ENCODE data around the gene CDHR2. TPM values are rescaled to one million over a fixed set of nuclear protein-coding genes. Genes with fewer than 3 reads are reported as not detected.

Gene CDHR2
- total and polyA plus RNA-seq, 2 donors (not counting 3 experiments of a cell fraction or from before 2014, with no cell fraction given) = not detected

DNA sequence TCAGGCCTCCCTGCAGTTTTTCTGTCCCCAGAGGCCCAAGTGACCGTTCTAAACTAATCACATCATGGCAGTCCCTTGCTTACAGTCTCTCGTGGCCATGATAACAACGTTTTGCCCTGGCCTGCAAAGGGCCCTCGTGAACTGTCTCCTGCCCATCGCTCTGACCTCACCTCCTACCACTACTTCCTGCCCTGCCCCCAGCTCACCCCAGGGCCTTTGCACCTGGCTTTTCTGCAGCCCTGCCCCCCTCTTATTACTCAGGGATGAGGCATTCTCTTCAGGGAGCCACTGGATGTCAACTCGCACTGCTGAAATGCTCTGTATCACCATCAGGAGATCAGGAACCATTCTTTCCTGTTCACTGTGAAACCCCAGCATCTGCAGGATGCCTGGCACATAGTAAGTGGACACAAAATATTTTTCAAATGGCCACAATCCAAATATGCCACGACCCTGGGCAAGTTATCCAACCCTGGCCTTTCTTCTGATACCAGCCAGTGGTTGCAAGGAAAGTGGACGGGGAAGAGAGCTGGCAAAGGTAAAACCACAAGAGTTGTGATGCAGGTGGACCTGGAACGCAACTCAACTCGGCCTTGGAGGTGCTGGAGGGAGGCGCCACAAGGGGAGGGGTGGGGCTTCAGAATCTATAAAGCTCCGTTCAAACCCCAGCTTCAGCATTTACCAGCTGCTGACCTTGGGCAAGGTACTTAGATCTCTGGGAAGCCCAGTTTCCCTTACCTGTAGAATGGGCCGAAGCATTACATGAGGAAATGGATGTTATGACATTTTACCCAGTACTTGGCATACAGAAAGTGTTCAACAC is 79.5 kb downstream of the CDHR2 start:
- Histone ChIP-seq H3K4me3 (replicated peaks in 1 of 3; ENCODE audit: insufficient read depth in 1 of 3, low read depth in 1 of 3, low read length in 3 of 3) (no peak overlapping the region), H3K36me3 (ENCODE audit: control insufficient read depth in 2 of 2, extremely low read depth in 1 of 2, insufficient read depth in 2 of 2, low read length in 2 of 2) (no peaks in the 10 kb centered on the region), H3K27ac (ENCODE audit: insufficient read depth, low read depth, low read length) (no peak overlapping the region), H2AFZ (ENCODE audit: low read depth, low read length) (no peak overlapping the region), H3K4me2 (ENCODE audit: insufficient read depth, low read length) (no peak overlapping the region), H4K20me1 (replicated peaks; ENCODE audit: control insufficient read depth, extremely low read depth, insufficient read depth, low read length) (no peaks in the 10 kb centered on the region), H3K4me1 (ENCODE audit: control insufficient read depth, extremely low read depth, insufficient read depth, low read length) (no peaks in the 10 kb centered on the region), H3K9me3 (replicated peaks; ENCODE audit: control insufficient read depth, insufficient read depth, low read length) (no peaks in the 10 kb centered on the region), H3K79me2 (ENCODE audit: control insufficient read depth, insufficient read depth, low read length) (no peaks in the 10 kb centered on the region), H3K9me1 (replicated peaks; ENCODE audit: control insufficient read depth, extremely low read depth, insufficient read depth, low read length) (no peaks in the 10 kb centered on the region), H3K27me3 (ENCODE audit: control insufficient read depth in 2 of 2, insufficient read depth in 2 of 2, low read length in 2 of 2) (peaks cover 54 to 60% of the 10 kb centered on the region in 2 experiments), H3K9ac (replicated peaks; ENCODE audit: extremely low read depth, insufficient read depth, low read length) (no peak overlapping the region)
- DNase-seq (ENCODE audit: low read depth, low spot score) = no peak
- dilution Hi-C loops (cut with MboI; ENCODE audit: extremely low pct_ligation_motif_present, low sequenced_read_pairs) = no loop called here
- BruUV-seq (replicated peaks) = no TSS peak
- no peak for FAIRE-seq
- CTCF ChIA-PET = interaction anchor here (1.0 kb wide), 1 partner anchor 18 kb away, joined by 5 read pairs; the partner anchor contains the start of gene TSPAN17
- POLR2A ChIA-PET = no interaction called here
- intact Hi-C loops (cut with micrococcal nuclease) = no loop called here
- TF ChIP-seq MAX (IDR thresholded peaks at IDR 0.05; ENCODE audit: insufficient read depth, insufficient read length) (no peak), JUN (IDR thresholded peaks at IDR 0.05; ENCODE audit: borderline replicate concordance, insufficient read depth, insufficient read length, low read depth) (no peak), POLR2A (IDR thresholded peaks at IDR 0.05; ENCODE audit: low read depth, low read length) (no peak), GATA2 (IDR thresholded peaks at IDR 0.05; ENCODE audit: insufficient read depth, insufficient read length, low read depth, low read length) (no peak), EZH2 (IDR thresholded peaks at IDR 0.05; ENCODE audit: borderline replicate concordance, low read depth, low read length, severe bottlenecking) (no peak), FOS (IDR thresholded peaks at IDR 0.05; ENCODE audit: borderline replicate concordance, insufficient read depth, low read length) (no peak), MYC (IDR thresholded peaks at IDR 0.05; ENCODE audit: low read depth, low read length) (no peak), POLR2AphosphoS5 (IDR thresholded peaks at IDR 0.05; ENCODE audit: insufficient read depth, low read depth, low read length) (no peak)
- TF ChIP-seq, protein P1, sequence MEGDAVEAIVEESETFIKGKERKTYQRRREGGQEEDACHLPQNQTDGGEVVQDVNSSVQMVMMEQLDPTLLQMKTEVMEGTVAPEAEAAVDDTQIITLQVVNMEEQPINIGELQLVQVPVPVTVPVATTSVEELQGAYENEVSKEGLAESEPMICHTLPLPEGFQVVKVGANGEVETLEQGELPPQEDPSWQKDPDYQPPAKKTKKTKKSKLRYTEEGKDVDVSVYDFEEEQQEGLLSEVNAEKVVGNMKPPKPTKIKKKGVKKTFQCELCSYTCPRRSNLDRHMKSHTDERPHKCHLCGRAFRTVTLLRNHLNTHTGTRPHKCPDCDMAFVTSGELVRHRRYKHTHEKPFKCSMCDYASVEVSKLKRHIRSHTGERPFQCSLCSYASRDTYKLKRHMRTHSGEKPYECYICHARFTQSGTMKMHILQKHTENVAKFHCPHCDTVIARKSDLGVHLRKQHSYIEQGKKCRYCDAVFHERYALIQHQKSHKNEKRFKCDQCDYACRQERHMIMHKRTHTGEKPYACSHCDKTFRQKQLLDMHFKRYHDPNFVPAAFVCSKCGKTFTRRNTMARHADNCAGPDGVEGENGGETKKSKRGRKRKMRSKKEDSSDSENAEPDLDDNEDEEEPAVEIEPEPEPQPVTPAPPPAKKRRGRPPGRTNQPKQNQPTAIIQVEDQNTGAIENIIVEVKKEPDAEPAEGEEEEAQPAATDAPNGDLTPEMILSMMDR (IDR thresholded peaks at IDR 0.05; ENCODE audit: extremely low read depth in 1 of 2, insufficient read depth in 1 of 2, low read depth in 1 of 2, low read length in 2 of 2) = no peak

Data from endothelial cell of umbilical vein (primary cell).